ENCODE data around the gene CLSTN2.

CLSTN2 gene

DNA sequence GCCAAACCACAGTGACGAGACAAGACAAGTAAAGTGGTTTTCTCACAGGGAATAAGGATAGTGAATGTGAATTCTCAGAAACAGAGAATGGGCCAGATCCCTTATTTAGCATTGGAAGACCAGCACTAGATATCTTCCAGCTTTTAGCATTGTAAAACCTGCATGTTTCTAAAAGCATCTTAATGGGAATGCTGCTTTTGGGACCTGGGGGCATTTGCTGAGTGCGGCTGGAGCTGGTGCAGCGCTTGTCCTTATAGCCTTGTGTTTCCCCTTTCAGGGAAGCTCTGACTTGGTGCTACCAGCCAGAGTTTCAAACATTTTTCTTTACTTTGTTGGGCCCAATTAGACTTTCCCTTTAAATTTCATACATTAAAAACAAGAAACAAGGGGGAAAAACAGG lies 52.9 kb downstream of the CLSTN2 start:
- Histone ChIP-seq H3K4me3 (IDR thresholded peaks at IDR 0.05; ENCODE audit: insufficient read depth, low read depth, low read length) (no peak overlapping the region), H3K27ac (no peak overlapping the region), H3K27me3 (ENCODE audit: insufficient read depth, low read depth) (no peaks in the 10 kb centered on the region), H3K4me2 (no peak overlapping the region), H2AFZ (ENCODE audit: low read depth) (no peak overlapping the region), H3K79me2 (ENCODE audit: insufficient read depth, low read depth) (no peaks in the 10 kb centered on the region), H4K20me1 (ENCODE audit: insufficient read depth) (no peaks in the 10 kb centered on the region), H3K9ac (no peak overlapping the region), H3K36me3 (ENCODE audit: insufficient read depth) (no peaks in the 10 kb centered on the region), H3K4me1 (ENCODE audit: low read depth, poor library complexity, severe bottlenecking) (no peaks in the 10 kb centered on the region)
- TF ChIP-seq, protein P1, sequence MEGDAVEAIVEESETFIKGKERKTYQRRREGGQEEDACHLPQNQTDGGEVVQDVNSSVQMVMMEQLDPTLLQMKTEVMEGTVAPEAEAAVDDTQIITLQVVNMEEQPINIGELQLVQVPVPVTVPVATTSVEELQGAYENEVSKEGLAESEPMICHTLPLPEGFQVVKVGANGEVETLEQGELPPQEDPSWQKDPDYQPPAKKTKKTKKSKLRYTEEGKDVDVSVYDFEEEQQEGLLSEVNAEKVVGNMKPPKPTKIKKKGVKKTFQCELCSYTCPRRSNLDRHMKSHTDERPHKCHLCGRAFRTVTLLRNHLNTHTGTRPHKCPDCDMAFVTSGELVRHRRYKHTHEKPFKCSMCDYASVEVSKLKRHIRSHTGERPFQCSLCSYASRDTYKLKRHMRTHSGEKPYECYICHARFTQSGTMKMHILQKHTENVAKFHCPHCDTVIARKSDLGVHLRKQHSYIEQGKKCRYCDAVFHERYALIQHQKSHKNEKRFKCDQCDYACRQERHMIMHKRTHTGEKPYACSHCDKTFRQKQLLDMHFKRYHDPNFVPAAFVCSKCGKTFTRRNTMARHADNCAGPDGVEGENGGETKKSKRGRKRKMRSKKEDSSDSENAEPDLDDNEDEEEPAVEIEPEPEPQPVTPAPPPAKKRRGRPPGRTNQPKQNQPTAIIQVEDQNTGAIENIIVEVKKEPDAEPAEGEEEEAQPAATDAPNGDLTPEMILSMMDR (conservative IDR thresholded peaks at IDR 0.05; ENCODE audit: low read depth, low read length): no peak

DNA sequence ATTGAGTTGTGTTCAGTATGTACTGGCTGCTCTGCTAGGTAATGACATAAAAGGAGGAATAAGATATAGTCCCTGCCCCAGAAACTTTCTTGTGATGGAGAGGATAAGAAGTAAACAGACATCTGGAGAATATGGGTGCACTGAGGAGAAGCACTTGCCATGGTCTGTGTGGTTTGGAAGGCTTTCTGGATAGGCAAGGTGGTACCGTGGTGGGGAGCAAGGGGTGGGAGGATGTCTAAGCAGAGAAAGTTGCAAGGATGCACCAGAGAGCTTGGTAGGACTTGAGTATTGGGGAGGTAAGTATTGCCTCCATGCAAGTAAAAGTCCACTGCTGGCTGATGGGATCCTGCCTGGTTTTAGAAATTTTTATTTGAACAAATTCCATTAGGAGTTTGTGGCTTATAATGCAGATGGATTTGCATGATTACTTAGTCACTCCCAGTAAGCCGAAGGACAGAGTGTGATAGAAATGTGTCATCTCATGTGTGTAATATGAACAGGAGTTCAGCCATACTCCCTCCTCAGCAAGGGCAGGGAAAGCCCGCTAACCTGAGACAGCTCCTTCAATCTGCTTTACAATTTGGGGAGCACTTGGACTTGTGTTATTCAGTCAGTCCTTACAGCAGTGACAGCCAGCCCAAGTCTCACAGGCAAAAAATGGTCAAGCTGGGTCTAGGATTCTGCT lies 53.6 kb downstream of the CLSTN2 start:
- H4K20me1 ChIP-seq (ENCODE audit: insufficient read depth): no peaks in the 10 kb centered on the region
- no peaks in the 10 kb centered on the region for H3K27me3 ChIP-seq (ENCODE audit: insufficient read depth, low read depth)
- no peak overlapping the region for H3K4me2 ChIP-seq
- no peak overlapping the region for H3K27ac ChIP-seq
- H3K4me3 ChIP-seq (IDR thresholded peaks at IDR 0.05; ENCODE audit: insufficient read depth, low read depth, low read length): no peak overlapping the region
- no peak overlapping the region for H2AFZ ChIP-seq (ENCODE audit: low read depth)
- H3K9ac ChIP-seq: no peak overlapping the region
- TF ChIP-seq, protein P1 (conservative IDR thresholded peaks at IDR 0.05; ENCODE audit: low read depth, low read length): no peak
- no peaks in the 10 kb centered on the region for H3K79me2 ChIP-seq (ENCODE audit: insufficient read depth, low read depth)
- H3K4me1 ChIP-seq (ENCODE audit: low read depth, poor library complexity, severe bottlenecking): no peaks in the 10 kb centered on the region
- H3K36me3 ChIP-seq (ENCODE audit: insufficient read depth): no peaks in the 10 kb centered on the region

DNA sequence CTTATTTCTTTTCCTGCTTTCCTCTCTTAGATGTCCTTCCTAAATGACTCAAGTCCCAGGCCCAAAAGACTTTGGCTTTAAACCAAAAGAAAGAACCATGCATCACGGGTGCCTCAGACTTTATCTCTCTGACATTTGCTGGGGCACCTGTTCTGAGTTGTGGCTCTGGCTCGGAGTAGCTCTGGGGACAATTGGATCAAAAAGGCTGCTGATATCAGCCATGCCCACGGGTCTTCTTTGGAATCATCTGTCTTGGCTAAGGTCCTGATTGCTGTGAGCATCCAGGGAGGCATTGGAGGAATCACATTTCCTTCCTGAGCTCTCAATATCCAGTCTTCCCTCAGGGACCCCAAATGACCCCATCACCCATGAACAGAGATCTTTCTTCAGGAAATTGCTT lies 59.9 kb downstream of the CLSTN2 start:
- H2AFZ ChIP-seq (ENCODE audit: low read depth): no peak overlapping the region

DNA sequence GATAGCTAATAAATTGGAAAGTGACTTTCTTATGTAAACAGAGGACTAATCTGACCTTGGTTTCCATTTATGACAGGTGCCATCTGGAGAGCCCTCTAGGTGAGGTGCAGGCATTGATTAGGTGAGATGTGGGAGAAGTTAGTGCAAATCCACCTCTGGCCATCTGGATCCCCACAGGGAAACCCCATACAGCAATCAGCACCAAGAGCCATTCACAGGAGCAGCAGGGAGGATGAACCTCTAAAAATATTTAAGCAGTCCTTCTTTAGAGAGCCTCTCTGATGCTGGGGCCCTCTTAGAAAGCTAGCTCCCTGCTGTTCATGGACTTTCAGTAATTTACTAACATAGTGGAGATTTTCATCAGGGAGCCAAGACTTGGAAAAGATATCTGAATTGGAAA lies 69.3 kb downstream of the CLSTN2 start:
- no peak overlapping the region for H2AFZ ChIP-seq (ENCODE audit: low read depth)
- no peaks in the 10 kb centered on the region for H4K20me1 ChIP-seq (ENCODE audit: insufficient read depth)
- no peak overlapping the region for H3K9ac ChIP-seq
- TF ChIP-seq, protein P1 (conservative IDR thresholded peaks at IDR 0.05; ENCODE audit: low read depth, low read length): no peak
- no peaks in the 10 kb centered on the region for H3K27me3 ChIP-seq (ENCODE audit: insufficient read depth, low read depth)
- H3K4me1 ChIP-seq (ENCODE audit: low read depth, poor library complexity, severe bottlenecking): no peaks in the 10 kb centered on the region
- no peak overlapping the region for H3K4me3 ChIP-seq (IDR thresholded peaks at IDR 0.05; ENCODE audit: insufficient read depth, low read depth, low read length)
- no peaks in the 10 kb centered on the region for H3K36me3 ChIP-seq (ENCODE audit: insufficient read depth)
- H3K27ac ChIP-seq: no peak overlapping the region
- no peak overlapping the region for H3K4me2 ChIP-seq
- H3K79me2 ChIP-seq (ENCODE audit: insufficient read depth, low read depth): no peaks in the 10 kb centered on the region

More for the DNA sequence above, 59.9 kb downstream of the CLSTN2 start:
- H3K4me1 ChIP-seq (ENCODE audit: low read depth, poor library complexity, severe bottlenecking): no peaks in the 10 kb centered on the region
- no peaks in the 10 kb centered on the region for H3K36me3 ChIP-seq (ENCODE audit: insufficient read depth)
- H3K79me2 ChIP-seq (ENCODE audit: insufficient read depth, low read depth): no peaks in the 10 kb centered on the region
- no peak overlapping the region for H3K4me3 ChIP-seq (IDR thresholded peaks at IDR 0.05; ENCODE audit: insufficient read depth, low read depth, low read length)
- TF ChIP-seq, protein P1 (conservative IDR thresholded peaks at IDR 0.05; ENCODE audit: low read depth, low read length): no peak
- no peak overlapping the region for H3K27ac ChIP-seq
- H3K27me3 ChIP-seq (ENCODE audit: insufficient read depth, low read depth): no peaks in the 10 kb centered on the region
- H3K4me2 ChIP-seq: no peak overlapping the region
- no peak overlapping the region for H3K9ac ChIP-seq
- no peaks in the 10 kb centered on the region for H4K20me1 ChIP-seq (ENCODE audit: insufficient read depth)
